Smooth muscle cell of the brain vasculature (primary cell): ENCODE results near the gene LYST.
A peak's percentile ranks its signal among the peaks of the same experiment; 100 is the strongest.
"Not testable (repeated sequence)": the region's sequence is repeated elsewhere in the genome, so short reads cannot be mapped to it uniquely, and the experiment has no call there.

Source experiments
- DNase-seq: peaks from one replicate; pipeline ENCODE4 v3.0.0-alpha.2; 2012; ENCODE audit warnings: low read depth, low spot score

LYST gene

DNA sequence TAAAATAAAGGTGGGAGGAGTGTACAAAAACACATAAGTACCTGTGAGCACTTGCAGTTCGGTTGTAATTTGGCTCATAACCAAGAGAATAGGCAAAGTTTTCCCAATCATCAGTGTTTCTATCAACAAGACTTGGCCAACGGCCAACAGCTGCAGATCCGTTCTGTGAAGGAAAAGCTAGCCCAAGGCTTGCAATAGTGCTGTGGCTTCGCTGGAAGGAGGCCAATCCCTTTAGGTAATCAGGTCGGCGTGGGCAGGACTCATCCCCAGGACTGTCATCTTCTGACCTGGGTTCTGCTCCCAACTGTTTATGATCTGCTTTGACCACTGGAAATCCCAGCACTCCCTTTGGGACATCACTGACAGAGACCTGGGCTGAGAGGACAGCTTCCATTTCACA lies 107.8 kb downstream of the LYST start:
- DNase-seq = no peak

- DNase-seq = no peak
These were observed 109.1 kb downstream of the LYST start for GRCh38 chr1:235757587-235758096.

DNA sequence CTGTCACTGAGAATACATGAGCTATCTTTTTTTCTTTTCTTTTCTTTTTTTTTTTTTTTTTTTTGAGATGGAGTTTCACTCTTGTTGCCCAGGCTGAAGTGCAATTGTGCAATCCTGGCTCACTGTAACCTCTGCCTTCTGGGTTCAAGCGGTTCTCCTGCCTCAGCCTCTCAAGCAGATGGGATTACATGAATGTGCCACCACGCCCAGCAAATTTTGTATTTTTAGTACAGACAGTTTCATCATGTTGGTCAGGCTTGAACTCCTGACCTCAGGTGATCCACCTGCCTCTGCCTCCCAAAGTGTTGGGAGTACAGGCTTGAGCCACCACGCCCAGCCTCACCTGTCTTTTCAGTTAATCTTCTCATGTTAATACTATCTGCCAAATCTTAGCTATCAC lies 112.5 kb downstream of the LYST start:
- not testable (repeated sequence) for DNase-seq

- DNase-seq = no peak
These were observed 116.9 kb downstream of the LYST start for GRCh38 chr1:235749755-235750300.

DNA sequence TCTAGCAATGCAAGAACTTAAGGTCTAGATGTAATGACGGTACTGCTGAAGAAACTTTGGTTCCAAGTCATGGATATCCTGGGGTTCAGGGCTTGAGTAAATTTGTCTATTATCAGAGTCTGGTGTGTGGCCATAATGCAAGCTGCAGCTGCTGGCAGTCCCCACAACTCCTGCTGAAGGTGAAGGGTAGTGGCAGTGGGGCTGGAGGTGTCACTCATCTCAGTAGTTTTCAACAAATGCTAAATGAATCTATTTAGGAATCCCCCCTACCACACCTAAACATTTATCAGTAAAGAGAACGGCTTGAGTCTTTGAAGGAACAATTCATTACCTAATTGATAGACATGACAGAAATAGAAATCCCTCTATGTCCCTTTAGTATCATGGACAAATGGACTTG lies 118.0 kb downstream of the LYST start:
- DNase-seq = no peak

- DNase-seq = no peak
These were observed 120.5 kb downstream of the LYST start for GRCh38 chr1:235746245-235746644.

DNA sequence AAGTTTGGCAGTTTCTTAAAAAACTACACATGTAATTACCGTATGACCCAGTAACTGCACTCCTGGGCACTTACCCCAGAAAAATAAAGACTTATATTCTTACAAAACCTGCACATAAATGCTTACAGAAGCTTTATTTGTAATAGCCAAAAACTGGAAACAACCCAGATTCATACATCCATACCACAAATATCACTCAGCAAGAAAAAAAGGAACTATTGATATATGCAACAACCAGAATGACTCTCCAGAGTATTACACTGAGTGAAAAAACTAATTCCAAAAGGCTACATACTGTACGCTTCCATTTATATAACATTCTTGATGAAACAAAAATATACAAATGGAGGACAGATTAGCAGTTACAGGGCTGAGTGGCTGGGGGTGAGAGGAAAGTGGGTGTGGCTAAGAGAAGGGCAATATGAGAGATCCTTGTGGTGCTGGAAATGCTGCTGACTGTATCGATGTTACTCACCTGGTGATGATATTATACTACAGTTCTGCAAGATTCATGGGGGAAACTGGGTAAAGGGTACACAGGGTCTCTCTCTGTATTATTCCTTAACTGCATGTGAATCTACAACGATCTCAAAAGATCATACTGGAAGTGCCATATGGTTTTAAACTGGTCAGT lies 121.1 kb downstream of the LYST start:
- no peak for DNase-seq

DNA sequence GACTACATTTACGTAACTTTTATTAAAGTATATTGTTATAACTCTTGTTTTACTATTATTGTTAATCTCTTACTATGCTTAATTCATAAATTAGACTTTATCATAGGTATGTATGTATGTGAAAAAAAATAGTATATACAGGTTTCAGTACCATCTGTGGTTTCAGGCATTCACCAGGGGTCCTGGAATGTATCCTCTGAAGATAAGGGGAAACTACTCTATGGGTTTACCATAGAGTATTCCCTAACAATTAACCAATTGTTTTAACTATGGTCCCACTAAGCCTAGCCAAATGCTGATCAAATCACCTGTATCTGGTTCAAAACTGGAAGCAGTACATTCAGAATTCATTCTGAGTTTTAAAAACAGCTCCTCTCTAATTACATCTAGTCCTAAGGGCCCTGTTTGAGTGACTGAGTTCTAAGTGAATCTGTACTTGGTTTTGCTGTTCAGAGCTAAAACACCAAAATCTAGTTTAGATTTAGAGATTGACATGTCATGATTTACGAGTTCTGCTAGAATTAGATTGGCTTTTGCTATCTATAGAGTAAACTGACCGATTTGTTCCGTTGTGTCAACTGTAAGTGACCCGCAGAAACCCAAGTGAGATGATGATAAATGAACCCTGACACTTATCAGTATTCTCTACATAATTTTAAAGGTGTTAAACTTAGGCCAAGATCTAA lies 123.6 kb downstream of the LYST start:
- no peak for DNase-seq

DNA sequence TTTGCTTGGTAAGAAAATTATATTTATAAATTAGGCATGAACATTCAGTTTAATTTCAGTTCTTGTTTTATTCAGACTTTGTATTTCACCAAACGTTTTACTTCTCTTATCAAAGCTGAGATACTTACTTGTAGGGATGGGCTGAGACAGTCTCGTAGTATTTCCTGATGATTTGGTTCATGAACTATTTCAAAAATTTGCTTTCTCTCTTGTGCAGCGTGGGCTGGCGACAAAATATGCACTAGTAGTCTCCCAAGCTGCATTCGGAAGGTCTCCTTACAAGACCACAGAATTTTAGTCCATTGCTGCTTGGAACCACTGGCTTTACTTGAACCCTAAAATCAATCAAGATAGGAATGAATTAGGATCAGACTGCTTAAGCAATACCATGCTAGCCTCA lies 125.4 kb downstream of the LYST start:
- no peak for DNase-seq

DNA sequence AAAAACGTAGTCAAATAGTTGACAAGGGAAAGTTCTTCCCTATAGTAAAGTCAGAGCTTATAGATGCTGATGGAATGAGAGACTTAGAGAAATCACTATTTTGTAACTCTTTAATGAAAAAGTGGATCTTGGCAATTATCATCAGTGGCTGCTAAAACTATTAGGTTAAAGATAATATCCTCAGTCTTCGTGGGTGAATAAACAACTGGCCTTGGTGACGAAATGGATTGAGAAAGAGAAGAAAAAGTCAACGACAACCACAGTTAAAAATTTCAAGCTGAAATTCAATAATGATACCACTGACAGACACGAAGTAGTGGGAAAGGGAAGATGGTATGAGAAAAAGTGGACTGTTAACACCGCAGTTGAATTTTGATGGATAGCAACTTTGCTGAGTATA lies 127.1 kb downstream of the LYST start:
- no peak for DNase-seq

DNA sequence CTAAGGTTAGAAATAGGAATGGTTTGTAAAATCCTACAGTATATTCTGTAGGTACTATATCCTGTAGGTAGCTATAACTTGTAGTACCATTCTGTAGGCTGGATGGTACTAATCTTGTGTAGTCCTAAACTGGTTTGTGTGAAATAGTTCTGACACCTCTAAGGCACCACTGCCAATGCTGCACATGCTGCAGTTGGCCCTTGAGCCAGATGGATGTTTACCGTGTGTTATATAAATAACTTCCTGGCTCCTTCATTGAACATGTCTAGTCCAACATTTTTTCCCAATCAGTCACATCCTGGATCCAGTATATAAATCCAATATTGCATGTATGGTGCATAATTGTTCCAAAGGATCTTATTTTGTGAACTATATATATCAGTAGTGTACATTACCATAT lies 127.6 kb downstream of the LYST start:
- no peak for DNase-seq

- no peak for DNase-seq
These were observed 129.0 kb downstream of the LYST start for GRCh38 chr1:235737751-235738150.

GRCh38 chr1:235736263-235736662 lies 130.4 kb downstream of the LYST start:
- no peak for DNase-seq

GRCh38 chr1:235735621-235736020 lies 131.1 kb downstream of the LYST start:
- DNase-seq = no peak

DNA sequence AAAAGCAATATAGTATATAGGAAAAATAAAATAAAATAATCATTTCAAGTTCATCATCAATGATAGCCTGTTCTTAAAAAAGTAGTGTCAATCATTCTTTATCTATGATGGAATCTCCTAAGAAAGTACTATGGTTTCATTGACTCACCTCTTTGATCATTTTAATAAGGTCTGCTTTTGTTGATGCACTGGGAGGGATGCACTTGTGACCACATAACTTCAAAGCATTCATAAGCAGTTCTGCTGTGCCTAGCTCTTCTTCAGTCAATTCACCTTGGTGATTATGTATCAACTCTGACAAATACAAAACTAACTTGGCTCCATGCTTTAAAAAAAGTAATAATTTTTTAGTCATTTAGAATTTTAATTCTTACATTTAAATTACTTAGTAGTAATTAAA lies 132.4 kb downstream of the LYST start:
- DNase-seq = no peak

- DNase-seq = no peak
These were observed 136.7 kb downstream of the LYST start for GRCh38 chr1:235730007-235730406.

DNA sequence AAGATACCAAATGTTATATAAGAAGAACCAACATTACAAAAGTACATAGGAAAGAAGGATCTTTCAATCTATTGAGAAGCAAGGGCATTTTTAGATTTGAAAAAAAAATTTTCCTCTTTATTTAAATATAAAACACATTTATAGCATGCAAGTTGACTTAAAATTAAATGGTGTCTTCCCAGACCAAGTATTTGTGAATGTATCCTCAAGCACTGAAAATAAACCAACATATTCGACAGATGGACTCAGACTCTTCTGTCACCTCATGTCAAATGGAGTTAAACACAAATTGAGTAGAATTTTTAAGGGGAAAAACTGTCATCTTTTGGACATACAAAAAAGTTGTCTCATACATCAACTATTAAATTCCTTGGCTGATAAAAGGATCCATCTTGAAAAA lies 140.1 kb downstream of the LYST start:
- no peak for DNase-seq

DNA sequence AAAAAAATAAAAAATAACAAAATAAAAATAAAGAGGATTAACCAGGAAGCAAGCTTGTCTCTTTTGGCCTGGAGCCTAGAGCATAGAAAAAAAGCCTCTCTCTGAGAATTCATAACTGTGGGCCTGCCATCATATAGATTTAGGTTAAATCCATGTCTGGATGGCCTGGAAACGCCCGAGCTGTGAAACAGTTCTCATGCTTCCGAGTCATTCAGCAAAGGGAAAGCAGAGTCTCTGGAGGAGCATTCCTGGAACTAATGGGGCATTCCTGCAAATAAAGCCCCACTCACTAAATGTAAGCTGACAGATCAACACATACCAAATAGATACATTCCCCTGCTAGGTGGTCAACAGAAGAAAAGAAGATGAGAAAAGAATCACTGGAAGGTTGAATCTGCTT lies 141.3 kb downstream of the LYST start:
- peak; percentile 20 for DNase-seq

- DNase-seq = no peak
These were observed 142.0 kb downstream of the LYST start for GRCh38 chr1:235724730-235725129.

DNA sequence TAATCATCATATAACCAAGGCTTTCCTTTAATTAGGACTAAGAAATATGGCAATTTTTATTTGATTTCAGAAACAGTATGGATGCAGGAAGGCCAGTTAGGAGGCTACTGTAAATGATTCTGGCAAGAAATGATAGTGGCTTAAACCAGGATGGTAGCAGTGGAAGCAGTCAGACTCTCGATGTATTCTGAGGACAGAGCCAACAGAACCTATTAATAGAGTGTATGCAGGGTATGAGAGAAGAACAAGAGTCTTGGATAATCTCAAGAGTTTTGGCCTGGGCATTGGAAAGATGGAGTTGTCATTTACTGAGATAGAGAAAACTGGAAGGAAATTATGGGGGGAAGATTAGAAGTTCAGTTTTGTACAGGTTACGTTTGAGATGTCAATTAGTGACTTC lies 143.8 kb downstream of the LYST start:
- no peak for DNase-seq

- no peak for DNase-seq
These were observed 144.7 kb downstream of the LYST start for GRCh38 chr1:235721982-235722381.

GRCh38 chr1:235720544-235720943 lies 146.2 kb downstream of the LYST start:
- no peak for DNase-seq

DNA sequence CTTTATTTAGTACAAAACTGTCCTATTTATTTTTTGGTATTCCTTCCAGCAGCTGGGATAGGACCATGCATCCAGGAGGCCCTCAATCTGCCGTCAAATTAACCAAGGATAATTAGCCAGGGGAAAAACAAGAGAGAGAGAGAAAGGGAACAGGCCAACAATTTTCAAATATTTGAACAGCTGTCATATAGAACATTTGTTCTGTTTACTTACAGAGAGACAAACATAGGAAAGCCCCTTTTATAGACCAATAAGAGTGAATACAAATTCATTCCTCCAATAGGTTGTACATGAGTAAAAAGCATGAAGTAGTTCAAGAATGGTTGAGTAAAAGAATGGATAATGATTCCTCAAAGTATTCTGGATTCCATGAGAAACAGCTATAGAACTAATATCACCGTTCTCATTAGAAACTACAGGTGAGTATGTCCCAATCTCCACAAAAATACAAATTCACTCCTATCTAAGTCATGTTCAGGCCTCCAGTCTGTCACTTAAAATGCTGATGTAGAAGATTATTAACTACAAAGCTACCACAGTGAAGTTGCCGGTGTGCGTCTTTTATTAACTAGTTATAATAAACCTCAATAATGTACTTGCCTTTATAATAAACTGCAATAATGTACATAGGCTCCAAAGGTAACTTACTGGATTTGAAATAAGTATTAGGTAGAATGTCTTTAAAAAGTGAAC lies 152.4 kb downstream of the LYST start:
- DNase-seq = no peak
